ENCODE data around the gene MICALL2. TPM values are rescaled to one million over a fixed set of nuclear protein-coding genes. Genes with fewer than 3 reads are reported as not detected.

Gene MICALL2
- total RNA-seq, 1 donor from 2014 or later, result 3.1 TPM

DNA sequence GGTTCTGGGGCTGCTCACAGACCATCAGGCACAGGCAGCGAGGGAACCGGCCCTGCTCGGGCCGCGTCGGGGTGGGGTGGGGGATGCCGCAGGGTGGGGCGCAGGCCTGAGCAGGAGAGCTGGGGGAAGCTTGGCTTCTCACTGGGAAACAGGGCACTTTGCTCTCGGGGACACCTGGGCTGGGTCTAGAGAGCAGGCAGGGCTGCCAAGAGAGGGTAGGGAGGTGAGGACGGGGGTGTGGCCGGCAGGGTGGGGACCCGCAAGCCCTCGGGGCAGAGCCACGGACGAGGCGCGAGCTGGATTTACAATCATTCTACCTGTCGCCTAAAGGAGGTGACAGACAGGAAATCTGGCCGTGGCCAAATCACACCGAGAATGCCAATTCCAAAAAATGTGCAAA lies 33.9 kb upstream of the MICALL2 start:
- H3K27me3 ChIP-seq (ENCODE audit: control insufficient read depth in 3 of 3, insufficient read depth in 3 of 3, low read length in 3 of 3), result no peaks in the 10 kb centered on the region
- H3K36me3 ChIP-seq (ENCODE audit: control insufficient read depth in 3 of 3, insufficient read depth in 3 of 3, low read length in 3 of 3), result peaks cover 68 to 79% (median 74%) of the 10 kb centered on the region in 3 donors

GRCh38 chr7:1492640-1493039 lies 33.4 kb upstream of the MICALL2 start:
- Histone ChIP-seq H3K27ac (ENCODE audit: low read depth, low read length) (no peak overlapping the region), H3K9me3 (ENCODE audit: control insufficient read depth in 3 of 3, low read length in 3 of 3) (no peaks in the 10 kb centered on the region), H3K4me3 (ENCODE audit: low read length in 3 of 3) (no peak overlapping the region), H3K27me3 (ENCODE audit: control insufficient read depth in 3 of 3, insufficient read depth in 3 of 3, low read length in 3 of 3) (no peaks in the 10 kb centered on the region), H3K9ac (ENCODE audit: low read depth in 1 of 3, low read length in 3 of 3) (no peak overlapping the region), H3K36me3 (ENCODE audit: control insufficient read depth in 3 of 3, insufficient read depth in 3 of 3, low read length in 3 of 3) (peaks cover 68 to 79% (median 73%) of the 10 kb centered on the region in 3 donors), H3K4me1 (ENCODE audit: control insufficient read depth in 3 of 3, insufficient read depth in 3 of 3, low read length in 3 of 3) (no peaks in the 10 kb centered on the region)

More for the DNA sequence above, 33.9 kb upstream of the MICALL2 start:
- H3K27ac ChIP-seq (ENCODE audit: low read depth, low read length), result no peak overlapping the region
- no peaks in the 10 kb centered on the region for H3K4me1 ChIP-seq (ENCODE audit: control insufficient read depth in 3 of 3, insufficient read depth in 3 of 3, low read length in 3 of 3)
- no peaks in the 10 kb centered on the region for H3K9me3 ChIP-seq (ENCODE audit: control insufficient read depth in 3 of 3, low read length in 3 of 3)
- no peak overlapping the region for H3K9ac ChIP-seq (ENCODE audit: low read depth in 1 of 3, low read length in 3 of 3)
- no peak overlapping the region for H3K4me3 ChIP-seq (ENCODE audit: low read length in 3 of 3)

GRCh38 chr7:1492221-1492620 lies 33.0 kb upstream of the MICALL2 start:
- H3K9ac ChIP-seq (ENCODE audit: low read depth in 1 of 3, low read length in 3 of 3), result no peak overlapping the region
- peaks cover 68 to 79% (median 70%) of the 10 kb centered on the region in 3 donors for H3K36me3 ChIP-seq (ENCODE audit: control insufficient read depth in 3 of 3, insufficient read depth in 3 of 3, low read length in 3 of 3)

GRCh38 chr7:1490837-1491236 lies 31.6 kb upstream of the MICALL2 start:
- Histone ChIP-seq H3K9ac (ENCODE audit: low read depth in 1 of 3, low read length in 3 of 3) (no peak overlapping the region), H3K9me3 (ENCODE audit: control insufficient read depth in 3 of 3, low read length in 3 of 3) (no peaks in the 10 kb centered on the region), H3K4me3 (ENCODE audit: low read length in 3 of 3) (no peak overlapping the region), H3K4me1 (ENCODE audit: control insufficient read depth in 3 of 3, insufficient read depth in 3 of 3, low read length in 3 of 3) (no peaks in the 10 kb centered on the region), H3K36me3 (ENCODE audit: control insufficient read depth in 3 of 3, insufficient read depth in 3 of 3, low read length in 3 of 3) (peaks cover 67 to 74% (median 71%) of the 10 kb centered on the region in 3 donors), H3K27ac (ENCODE audit: low read depth, low read length) (no peak overlapping the region), H3K27me3 (ENCODE audit: control insufficient read depth in 3 of 3, insufficient read depth in 3 of 3, low read length in 3 of 3) (no peaks in the 10 kb centered on the region)

More at GRCh38 chr7:1492221-1492620, 33.0 kb upstream of the MICALL2 start:
- H3K27ac ChIP-seq (ENCODE audit: low read depth, low read length), result no peak overlapping the region
- H3K4me1 ChIP-seq (ENCODE audit: control insufficient read depth in 3 of 3, insufficient read depth in 3 of 3, low read length in 3 of 3), result no peaks in the 10 kb centered on the region
- no peaks in the 10 kb centered on the region for H3K27me3 ChIP-seq (ENCODE audit: control insufficient read depth in 3 of 3, insufficient read depth in 3 of 3, low read length in 3 of 3)
- no peak overlapping the region for H3K4me3 ChIP-seq (ENCODE audit: low read length in 3 of 3)
- no peaks in the 10 kb centered on the region for H3K9me3 ChIP-seq (ENCODE audit: control insufficient read depth in 3 of 3, low read length in 3 of 3)

DNA sequence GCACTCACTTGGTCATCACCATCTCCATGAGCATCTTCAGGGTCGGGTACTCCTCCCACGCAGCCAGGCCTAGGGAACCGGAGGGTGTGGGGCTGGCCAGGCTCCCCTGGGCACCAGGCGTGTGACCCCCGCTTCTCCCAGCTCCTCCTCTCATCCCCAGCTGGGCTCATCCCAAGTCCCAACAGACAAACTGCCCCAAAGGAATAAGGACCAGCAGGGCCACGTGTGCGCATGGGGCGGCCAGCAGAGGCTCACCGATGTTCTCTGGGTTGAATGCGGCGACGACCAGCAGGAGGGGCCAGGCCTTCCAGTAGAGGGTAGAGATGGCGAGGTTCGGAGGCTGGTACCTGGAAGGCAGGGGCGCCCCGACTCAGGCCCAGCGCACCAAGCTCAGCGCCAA lies 30.1 kb upstream of the MICALL2 start:
- no peaks in the 10 kb centered on the region for H3K27me3 ChIP-seq (ENCODE audit: control insufficient read depth in 3 of 3, insufficient read depth in 3 of 3, low read length in 3 of 3)
- H3K9ac ChIP-seq (ENCODE audit: low read depth in 1 of 3, low read length in 3 of 3), result no peak overlapping the region
- H3K4me3 ChIP-seq (ENCODE audit: low read length in 3 of 3), result no peak overlapping the region
- peaks cover 65 to 81% (median 79%) of the 10 kb centered on the region in 3 donors for H3K36me3 ChIP-seq (ENCODE audit: control insufficient read depth in 3 of 3, insufficient read depth in 3 of 3, low read length in 3 of 3)
- H3K27ac ChIP-seq (ENCODE audit: low read depth, low read length), result no peak overlapping the region
- no peaks in the 10 kb centered on the region for H3K4me1 ChIP-seq (ENCODE audit: control insufficient read depth in 3 of 3, insufficient read depth in 3 of 3, low read length in 3 of 3)
- H3K9me3 ChIP-seq (ENCODE audit: control insufficient read depth in 3 of 3, low read length in 3 of 3), result no peaks in the 10 kb centered on the region

DNA sequence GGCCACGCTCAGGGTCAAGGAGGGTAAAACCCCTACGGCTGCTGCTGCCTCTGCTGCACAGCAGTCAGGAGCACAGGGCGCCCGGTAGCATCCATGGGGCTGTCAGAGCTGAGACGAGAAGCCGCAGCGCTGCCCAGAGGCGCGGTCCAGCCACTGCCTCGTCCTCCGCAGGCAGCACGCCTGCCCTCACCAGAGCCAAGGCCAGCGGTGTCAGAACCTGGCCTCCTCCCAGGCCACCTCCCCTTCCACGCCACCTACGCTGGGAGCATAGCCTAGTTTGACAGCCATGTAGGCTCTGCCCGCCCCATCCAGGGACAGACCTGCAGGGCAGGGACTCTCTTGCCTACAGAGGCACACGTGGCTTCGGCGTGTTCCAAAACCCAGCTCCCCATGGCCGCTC lies 28.7 kb upstream of the MICALL2 start:
- Histone ChIP-seq H3K27me3 (ENCODE audit: control insufficient read depth in 3 of 3, insufficient read depth in 3 of 3, low read length in 3 of 3) (no peaks in the 10 kb centered on the region), H3K36me3 (ENCODE audit: control insufficient read depth in 3 of 3, insufficient read depth in 3 of 3, low read length in 3 of 3) (peaks cover 71 to 82% (median 80%) of the 10 kb centered on the region in 3 donors)

DNA sequence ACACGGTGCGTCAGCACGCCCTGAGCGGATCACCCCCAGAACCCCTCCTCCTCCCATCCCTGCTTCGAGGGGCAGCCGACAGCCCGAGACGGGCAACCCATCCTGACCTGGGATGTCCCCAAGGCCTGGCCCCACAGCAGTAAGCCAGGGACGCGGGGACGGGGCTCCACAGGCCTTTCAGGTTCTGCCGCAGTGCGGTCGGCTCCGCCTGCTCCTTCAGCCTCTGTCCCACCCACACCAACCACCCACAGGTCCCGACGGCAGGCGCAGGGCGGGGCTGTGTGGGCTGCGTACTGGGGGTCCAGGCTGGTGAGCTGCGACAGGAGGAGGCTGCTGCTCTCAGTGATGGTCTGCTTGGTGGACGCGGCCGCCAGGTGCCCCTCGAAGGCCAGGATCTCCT lies 28.2 kb upstream of the MICALL2 start:
- Histone ChIP-seq H3K4me1 (ENCODE audit: control insufficient read depth in 3 of 3, insufficient read depth in 3 of 3, low read length in 3 of 3) (no peaks in the 10 kb centered on the region), H3K36me3 (ENCODE audit: control insufficient read depth in 3 of 3, insufficient read depth in 3 of 3, low read length in 3 of 3) (peaks cover 75 to 86% (median 84%) of the 10 kb centered on the region in 3 donors), H3K4me3 (ENCODE audit: low read length in 3 of 3) (no peak overlapping the region), H3K27ac (ENCODE audit: low read depth, low read length) (no peak overlapping the region), H3K9me3 (ENCODE audit: control insufficient read depth in 3 of 3, low read length in 3 of 3) (no peaks in the 10 kb centered on the region), H3K9ac (ENCODE audit: low read depth in 1 of 3, low read length in 3 of 3) (no peak overlapping the region), H3K27me3 (ENCODE audit: control insufficient read depth in 3 of 3, insufficient read depth in 3 of 3, low read length in 3 of 3) (no peaks in the 10 kb centered on the region)

More for the DNA sequence above, 28.7 kb upstream of the MICALL2 start:
- H3K4me1 ChIP-seq (ENCODE audit: control insufficient read depth in 3 of 3, insufficient read depth in 3 of 3, low read length in 3 of 3), result no peaks in the 10 kb centered on the region
- H3K9ac ChIP-seq (ENCODE audit: low read depth in 1 of 3, low read length in 3 of 3), result no peak overlapping the region
- no peak overlapping the region for H3K4me3 ChIP-seq (ENCODE audit: low read length in 3 of 3)
- H3K9me3 ChIP-seq (ENCODE audit: control insufficient read depth in 3 of 3, low read length in 3 of 3), result no peaks in the 10 kb centered on the region
- no peak overlapping the region for H3K27ac ChIP-seq (ENCODE audit: low read depth, low read length)

DNA sequence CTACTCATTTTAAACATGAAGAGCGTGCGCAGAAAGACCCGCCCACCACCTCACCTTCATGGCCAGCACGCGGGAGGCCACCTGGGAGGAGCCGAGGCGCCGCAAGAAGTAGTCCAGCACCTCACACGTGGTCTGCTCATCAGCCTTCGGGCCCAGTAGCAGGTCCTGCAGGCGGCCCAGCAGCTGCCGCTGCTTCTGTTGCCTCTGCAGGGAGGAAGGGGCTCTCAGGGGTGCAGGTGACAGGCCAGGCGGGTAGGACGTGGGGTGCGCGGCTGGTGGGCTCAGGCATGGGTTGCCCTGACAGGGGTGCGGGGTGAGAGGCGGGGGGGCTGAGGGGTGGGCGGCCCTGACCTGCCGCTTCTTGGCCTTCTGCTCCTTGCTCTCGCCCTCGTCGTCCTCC lies 27.3 kb upstream of the MICALL2 start:
- no peaks in the 10 kb centered on the region for H3K27me3 ChIP-seq (ENCODE audit: control insufficient read depth in 3 of 3, insufficient read depth in 3 of 3, low read length in 3 of 3)
- no peaks in the 10 kb centered on the region for H3K4me1 ChIP-seq (ENCODE audit: control insufficient read depth in 3 of 3, insufficient read depth in 3 of 3, low read length in 3 of 3)
- no peak overlapping the region for H3K27ac ChIP-seq (ENCODE audit: low read depth, low read length)
- peaks cover 76 to 86% (median 82%) of the 10 kb centered on the region in 3 donors for H3K36me3 ChIP-seq (ENCODE audit: control insufficient read depth in 3 of 3, insufficient read depth in 3 of 3, low read length in 3 of 3)
- no peaks in the 10 kb centered on the region for H3K9me3 ChIP-seq (ENCODE audit: control insufficient read depth in 3 of 3, low read length in 3 of 3)
- H3K9ac ChIP-seq (ENCODE audit: low read depth in 1 of 3, low read length in 3 of 3), result no peak overlapping the region
- H3K4me3 ChIP-seq (ENCODE audit: low read length in 3 of 3), result no peak overlapping the region

GRCh38 chr7:1485156-1485555 lies 25.9 kb upstream of the MICALL2 start:
- H3K27ac ChIP-seq (ENCODE audit: low read depth, low read length), result no peak overlapping the region
- H3K27me3 ChIP-seq (ENCODE audit: control insufficient read depth in 3 of 3, insufficient read depth in 3 of 3, low read length in 3 of 3), result no peaks in the 10 kb centered on the region
- no peaks in the 10 kb centered on the region for H3K9me3 ChIP-seq (ENCODE audit: control insufficient read depth in 3 of 3, low read length in 3 of 3)
- no peaks in the 10 kb centered on the region for H3K4me1 ChIP-seq (ENCODE audit: control insufficient read depth in 3 of 3, insufficient read depth in 3 of 3, low read length in 3 of 3)
- no peak overlapping the region for H3K9ac ChIP-seq (ENCODE audit: low read depth in 1 of 3, low read length in 3 of 3)
- peaks cover 74 to 83% (median 76%) of the 10 kb centered on the region in 3 donors for H3K36me3 ChIP-seq (ENCODE audit: control insufficient read depth in 3 of 3, insufficient read depth in 3 of 3, low read length in 3 of 3)
- no peak overlapping the region for H3K4me3 ChIP-seq (ENCODE audit: low read length in 3 of 3)

DNA sequence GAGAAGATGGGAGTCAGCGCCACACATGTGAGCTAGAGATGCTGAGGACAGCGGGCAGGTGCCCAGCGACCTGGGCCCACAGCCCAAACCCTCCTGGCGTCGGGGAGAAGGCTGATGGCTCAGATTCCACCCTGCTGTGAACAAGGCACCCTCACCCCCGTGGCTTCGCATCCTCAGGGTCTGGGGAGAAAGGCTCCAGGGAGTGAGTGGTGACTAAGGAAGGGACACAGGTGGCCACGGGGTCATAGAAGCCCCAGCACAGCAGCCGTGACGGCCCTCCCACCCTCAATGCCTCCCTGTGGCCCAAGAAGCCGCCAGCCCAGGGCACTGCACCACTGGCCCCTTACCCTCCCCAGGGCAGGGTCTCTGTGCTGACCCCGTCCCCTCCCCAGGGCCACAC lies 25.3 kb upstream of the MICALL2 start:
- Histone ChIP-seq H3K9me3 (ENCODE audit: control insufficient read depth in 3 of 3, low read length in 3 of 3) (no peaks in the 10 kb centered on the region), H3K36me3 (ENCODE audit: control insufficient read depth in 3 of 3, insufficient read depth in 3 of 3, low read length in 3 of 3) (peaks cover 74 to 83% (median 76%) of the 10 kb centered on the region in 3 donors), H3K27ac (ENCODE audit: low read depth, low read length) (no peak overlapping the region), H3K9ac (ENCODE audit: low read depth in 1 of 3, low read length in 3 of 3) (no peak overlapping the region), H3K4me3 (ENCODE audit: low read length in 3 of 3) (no peak overlapping the region), H3K27me3 (ENCODE audit: control insufficient read depth in 3 of 3, insufficient read depth in 3 of 3, low read length in 3 of 3) (no peaks in the 10 kb centered on the region), H3K4me1 (ENCODE audit: control insufficient read depth in 3 of 3, insufficient read depth in 3 of 3, low read length in 3 of 3) (no peaks in the 10 kb centered on the region)

Data from skeletal muscle tissue (tissue), 4 donors.